Measurements from ENCODE around the gene DDX21. TPM values are rescaled to one million over a fixed set of nuclear protein-coding genes. Genes with fewer than 3 reads are reported as not detected.

The DDX21 gene
- total and polyA plus RNA-seq, 9 of the 15 experiments (the other 6 are each of a cell fraction or from before 2014, with no cell fraction given), result 143 to 365 (median 281) TPM

DNA sequence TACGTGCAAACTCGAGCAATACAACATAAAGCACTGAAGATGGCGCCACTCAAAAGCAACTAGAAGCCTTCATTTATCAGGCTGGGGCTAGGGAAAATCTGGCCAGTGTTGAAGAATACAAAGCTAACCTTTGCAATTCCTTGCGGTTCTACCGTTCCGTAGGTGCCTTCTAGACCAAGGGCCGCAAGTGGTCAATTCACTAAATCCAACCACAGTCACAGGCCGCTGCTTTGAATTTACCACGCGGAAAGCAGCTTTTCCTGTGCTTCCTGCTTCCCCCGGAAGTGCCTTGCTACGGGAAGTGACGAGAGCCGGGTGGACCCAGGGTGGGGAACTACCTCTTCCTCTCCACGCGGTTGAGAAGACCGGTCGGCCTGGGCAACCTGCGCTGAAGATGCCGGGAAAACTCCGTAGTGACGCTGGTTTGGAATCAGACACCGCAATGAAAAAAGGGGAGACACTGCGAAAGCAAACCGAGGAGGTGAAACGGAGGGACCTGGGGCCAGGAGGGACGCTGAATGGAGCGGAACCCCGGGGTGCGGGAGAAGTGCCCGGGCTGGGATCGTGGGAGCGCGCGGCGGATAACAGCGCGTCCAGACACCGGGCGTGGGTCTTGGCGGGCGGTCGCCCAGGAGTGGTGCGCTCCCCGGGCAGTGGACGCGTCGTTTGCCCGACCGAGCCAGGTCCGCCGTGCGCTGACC, at the start of gene DDX21 (continued):
- TF ChIP-seq NONO (IDR thresholded peaks at IDR 0.05; ENCODE audit: low read depth in 2 of 2, low read length in 1 of 2) (no peak), L3MBTL2 (IDR thresholded peaks at IDR 0.05) (peak; percentile 86), ETV1 (tag; conservative IDR thresholded peaks at IDR 0.05; ENCODE audit: low read depth) (peak; percentile 68), ARID2 (IDR thresholded peaks at IDR 0.05) (no peak), COPS2 (conservative IDR thresholded peaks at IDR 0.05) (no peak), ZNF347 (CRISPR knock-in tag; IDR thresholded peaks at IDR 0.05; ENCODE audit: low read depth) (no peak), ZFP30 (CRISPR knock-in tag; IDR thresholded peaks at IDR 0.05; ENCODE audit: borderline replicate concordance) (no peak), ZNF717 (CRISPR knock-in tag; IDR thresholded peaks at IDR 0.05) (0 out of 2 replicates have a peak, but pooled peaks have one; percentile 47), ZNF184 (CRISPR knock-in tag; IDR thresholded peaks at IDR 0.05) (no peak), ZNF140 (CRISPR knock-in tag; IDR thresholded peaks at IDR 0.05) (no peak), KLF16 (IDR thresholded peaks at IDR 0.05) (0 out of 2 replicates have a peak, but pooled peaks have one; percentile 43), SMC3 (conservative IDR thresholded peaks at IDR 0.05; ENCODE audit: insufficient read depth, low read depth, low read length) (0 out of 2 replicates have a peak, but pooled peaks have one; percentile 16), PCBP2 (IDR thresholded peaks at IDR 0.05; ENCODE audit: low read depth, low read length, poor library complexity, severe bottlenecking) (no peak), MAFF (IDR thresholded peaks at IDR 0.05; ENCODE audit: low read length) (no peak), TEAD2 (tag; IDR thresholded peaks at IDR 0.05) (no peak)
- TF ChIP-seq, protein P1, sequence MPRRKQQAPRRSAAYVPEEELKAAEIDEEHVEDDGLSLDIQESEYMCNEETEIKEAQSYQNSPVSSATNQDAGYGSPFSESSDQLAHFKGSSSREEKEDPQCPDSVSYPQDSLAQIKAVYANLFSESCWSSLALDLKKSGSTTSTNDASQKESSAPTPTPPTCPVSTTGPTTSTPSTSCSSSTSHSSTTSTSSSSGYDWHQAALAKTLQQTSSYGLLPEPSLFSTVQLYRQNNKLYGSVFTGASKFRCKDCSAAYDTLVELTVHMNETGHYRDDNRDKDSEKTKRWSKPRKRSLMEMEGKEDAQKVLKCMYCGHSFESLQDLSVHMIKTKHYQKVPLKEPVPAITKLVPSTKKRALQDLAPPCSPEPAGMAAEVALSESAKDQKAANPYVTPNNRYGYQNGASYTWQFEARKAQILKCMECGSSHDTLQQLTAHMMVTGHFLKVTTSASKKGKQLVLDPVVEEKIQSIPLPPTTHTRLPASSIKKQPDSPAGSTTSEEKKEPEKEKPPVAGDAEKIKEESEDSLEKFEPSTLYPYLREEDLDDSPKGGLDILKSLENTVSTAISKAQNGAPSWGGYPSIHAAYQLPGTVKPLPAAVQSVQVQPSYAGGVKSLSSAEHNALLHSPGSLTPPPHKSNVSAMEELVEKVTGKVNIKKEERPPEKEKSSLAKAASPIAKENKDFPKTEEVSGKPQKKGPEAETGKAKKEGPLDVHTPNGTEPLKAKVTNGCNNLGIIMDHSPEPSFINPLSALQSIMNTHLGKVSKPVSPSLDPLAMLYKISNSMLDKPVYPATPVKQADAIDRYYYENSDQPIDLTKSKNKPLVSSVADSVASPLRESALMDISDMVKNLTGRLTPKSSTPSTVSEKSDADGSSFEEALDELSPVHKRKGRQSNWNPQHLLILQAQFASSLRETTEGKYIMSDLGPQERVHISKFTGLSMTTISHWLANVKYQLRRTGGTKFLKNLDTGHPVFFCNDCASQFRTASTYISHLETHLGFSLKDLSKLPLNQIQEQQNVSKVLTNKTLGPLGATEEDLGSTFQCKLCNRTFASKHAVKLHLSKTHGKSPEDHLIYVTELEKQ (CRISPR knock-in tag; IDR thresholded peaks at IDR 0.05), result no peak
- TF ChIP-seq, protein P2, sequence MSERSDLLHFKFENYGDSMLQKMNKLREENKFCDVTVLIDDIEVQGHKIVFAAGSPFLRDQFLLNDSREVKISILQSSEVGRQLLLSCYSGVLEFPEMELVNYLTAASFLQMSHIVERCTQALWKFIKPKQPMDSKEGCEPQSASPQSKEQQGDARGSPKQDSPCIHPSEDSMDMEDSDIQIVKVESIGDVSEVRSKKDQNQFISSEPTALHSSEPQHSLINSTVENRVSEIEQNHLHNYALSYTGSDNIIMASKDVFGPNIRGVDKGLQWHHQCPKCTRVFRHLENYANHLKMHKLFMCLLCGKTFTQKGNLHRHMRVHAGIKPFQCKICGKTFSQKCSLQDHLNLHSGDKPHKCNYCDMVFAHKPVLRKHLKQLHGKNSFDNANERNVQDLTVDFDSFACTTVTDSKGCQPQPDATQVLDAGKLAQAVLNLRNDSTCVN (CRISPR knock-in tag; IDR thresholded peaks at IDR 0.05), result no peak
- TF ChIP-seq, protein P3, sequence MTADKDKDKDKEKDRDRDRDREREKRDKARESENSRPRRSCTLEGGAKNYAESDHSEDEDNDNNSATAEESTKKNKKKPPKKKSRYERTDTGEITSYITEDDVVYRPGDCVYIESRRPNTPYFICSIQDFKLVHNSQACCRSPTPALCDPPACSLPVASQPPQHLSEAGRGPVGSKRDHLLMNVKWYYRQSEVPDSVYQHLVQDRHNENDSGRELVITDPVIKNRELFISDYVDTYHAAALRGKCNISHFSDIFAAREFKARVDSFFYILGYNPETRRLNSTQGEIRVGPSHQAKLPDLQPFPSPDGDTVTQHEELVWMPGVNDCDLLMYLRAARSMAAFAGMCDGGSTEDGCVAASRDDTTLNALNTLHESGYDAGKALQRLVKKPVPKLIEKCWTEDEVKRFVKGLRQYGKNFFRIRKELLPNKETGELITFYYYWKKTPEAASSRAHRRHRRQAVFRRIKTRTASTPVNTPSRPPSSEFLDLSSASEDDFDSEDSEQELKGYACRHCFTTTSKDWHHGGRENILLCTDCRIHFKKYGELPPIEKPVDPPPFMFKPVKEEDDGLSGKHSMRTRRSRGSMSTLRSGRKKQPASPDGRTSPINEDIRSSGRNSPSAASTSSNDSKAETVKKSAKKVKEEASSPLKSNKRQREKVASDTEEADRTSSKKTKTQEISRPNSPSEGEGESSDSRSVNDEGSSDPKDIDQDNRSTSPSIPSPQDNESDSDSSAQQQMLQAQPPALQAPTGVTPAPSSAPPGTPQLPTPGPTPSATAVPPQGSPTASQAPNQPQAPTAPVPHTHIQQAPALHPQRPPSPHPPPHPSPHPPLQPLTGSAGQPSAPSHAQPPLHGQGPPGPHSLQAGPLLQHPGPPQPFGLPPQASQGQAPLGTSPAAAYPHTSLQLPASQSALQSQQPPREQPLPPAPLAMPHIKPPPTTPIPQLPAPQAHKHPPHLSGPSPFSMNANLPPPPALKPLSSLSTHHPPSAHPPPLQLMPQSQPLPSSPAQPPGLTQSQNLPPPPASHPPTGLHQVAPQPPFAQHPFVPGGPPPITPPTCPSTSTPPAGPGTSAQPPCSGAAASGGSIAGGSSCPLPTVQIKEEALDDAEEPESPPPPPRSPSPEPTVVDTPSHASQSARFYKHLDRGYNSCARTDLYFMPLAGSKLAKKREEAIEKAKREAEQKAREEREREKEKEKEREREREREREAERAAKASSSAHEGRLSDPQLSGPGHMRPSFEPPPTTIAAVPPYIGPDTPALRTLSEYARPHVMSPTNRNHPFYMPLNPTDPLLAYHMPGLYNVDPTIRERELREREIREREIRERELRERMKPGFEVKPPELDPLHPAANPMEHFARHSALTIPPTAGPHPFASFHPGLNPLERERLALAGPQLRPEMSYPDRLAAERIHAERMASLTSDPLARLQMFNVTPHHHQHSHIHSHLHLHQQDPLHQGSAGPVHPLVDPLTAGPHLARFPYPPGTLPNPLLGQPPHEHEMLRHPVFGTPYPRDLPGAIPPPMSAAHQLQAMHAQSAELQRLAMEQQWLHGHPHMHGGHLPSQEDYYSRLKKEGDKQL (CRISPR knock-in tag; IDR thresholded peaks at IDR 0.05; ENCODE audit: borderline replicate concordance), result no peak

Data from K562 (cell line).